ENCODE results near the gene ERICH4. TPM values are rescaled to one million over a fixed set of nuclear protein-coding genes. Genes with fewer than 3 reads are reported as not detected.

Gene ERICH4
- total RNA-seq, 1 donor from 2014 or later, result not detected

DNA sequence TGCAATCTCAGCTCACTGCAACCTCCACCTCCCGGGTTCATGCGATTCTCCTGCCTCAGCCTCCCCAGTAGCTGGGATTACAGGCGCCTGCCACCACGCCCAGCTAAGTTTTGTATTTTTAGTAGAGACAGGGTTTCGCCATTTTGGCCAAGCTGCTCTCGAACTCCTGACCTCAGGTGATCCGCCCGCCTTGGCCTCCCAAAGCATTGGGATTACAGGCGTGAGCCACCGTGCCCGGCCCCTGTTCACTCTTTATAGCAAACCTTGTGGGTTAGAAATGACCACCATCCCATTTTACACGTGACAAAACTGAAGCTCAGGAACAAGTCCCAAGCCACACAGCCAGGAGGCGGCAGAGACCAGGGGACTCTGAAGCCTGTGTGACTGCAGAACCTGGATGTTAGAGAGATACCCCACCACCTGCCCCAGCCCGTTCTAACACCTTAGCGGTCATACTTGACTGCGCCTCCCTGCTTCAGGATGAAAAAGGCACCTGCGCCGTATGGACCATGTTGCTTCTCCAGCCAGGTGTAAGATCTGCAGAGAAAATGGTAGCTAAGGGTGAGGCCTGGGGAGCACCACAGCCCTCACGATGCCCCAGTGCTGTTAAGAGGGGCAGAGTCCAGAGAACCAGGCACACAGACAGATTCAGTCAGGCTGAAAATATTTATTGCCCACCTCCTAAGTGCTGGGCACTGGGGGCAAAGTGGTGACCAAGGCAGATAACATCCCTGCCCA is 6.9 kb upstream of the ERICH4 start:
- H3K27me3 ChIP-seq (ENCODE audit: insufficient read depth, low read length), result no peaks in the 10 kb centered on the region
- H3K9me3 ChIP-seq (ENCODE audit: insufficient read depth, low read depth, low read length), result no peaks in the 10 kb centered on the region
- Mint-ChIP-seq H3K4me1 (ENCODE audit: low read depth, unreplicated experiment) (peaks cover 3% of the 10 kb centered on the region), H3K36me3 (ENCODE audit: low read depth, unreplicated experiment) (peaks cover 7% of the 10 kb centered on the region), H3K27ac (ENCODE audit: unreplicated experiment) (no peak overlapping the region), H3K4me3 (ENCODE audit: unreplicated experiment) (no peak overlapping the region), H3K9me3 (ENCODE audit: unreplicated experiment) (no peaks in the 10 kb centered on the region), H3K27me3 (ENCODE audit: low read depth, unreplicated experiment) (no peaks in the 10 kb centered on the region)
- no peak overlapping the region for H3K4me2 ChIP-seq (ENCODE audit: low read length)
- peaks cover 7% of the 10 kb centered on the region for H3K36me3 ChIP-seq (ENCODE audit: insufficient read depth, low read length)
- no peak overlapping the region for H3K4me3 ChIP-seq (ENCODE audit: insufficient read depth, low read depth, low read length)
- no peak overlapping the region for H3K9ac ChIP-seq (ENCODE audit: low read length)
- peaks cover 5% of the 10 kb centered on the region for H3K4me1 ChIP-seq (ENCODE audit: insufficient read depth, low read length)
- FAIRE-seq (no peak), DNase-seq (ENCODE audit: low read depth) (no peak)
- no peak for TF ChIP-seq EZH2 (IDR thresholded peaks at IDR 0.05; ENCODE audit: insufficient read depth, low read length)
- TF ChIP-seq, protein P1, sequence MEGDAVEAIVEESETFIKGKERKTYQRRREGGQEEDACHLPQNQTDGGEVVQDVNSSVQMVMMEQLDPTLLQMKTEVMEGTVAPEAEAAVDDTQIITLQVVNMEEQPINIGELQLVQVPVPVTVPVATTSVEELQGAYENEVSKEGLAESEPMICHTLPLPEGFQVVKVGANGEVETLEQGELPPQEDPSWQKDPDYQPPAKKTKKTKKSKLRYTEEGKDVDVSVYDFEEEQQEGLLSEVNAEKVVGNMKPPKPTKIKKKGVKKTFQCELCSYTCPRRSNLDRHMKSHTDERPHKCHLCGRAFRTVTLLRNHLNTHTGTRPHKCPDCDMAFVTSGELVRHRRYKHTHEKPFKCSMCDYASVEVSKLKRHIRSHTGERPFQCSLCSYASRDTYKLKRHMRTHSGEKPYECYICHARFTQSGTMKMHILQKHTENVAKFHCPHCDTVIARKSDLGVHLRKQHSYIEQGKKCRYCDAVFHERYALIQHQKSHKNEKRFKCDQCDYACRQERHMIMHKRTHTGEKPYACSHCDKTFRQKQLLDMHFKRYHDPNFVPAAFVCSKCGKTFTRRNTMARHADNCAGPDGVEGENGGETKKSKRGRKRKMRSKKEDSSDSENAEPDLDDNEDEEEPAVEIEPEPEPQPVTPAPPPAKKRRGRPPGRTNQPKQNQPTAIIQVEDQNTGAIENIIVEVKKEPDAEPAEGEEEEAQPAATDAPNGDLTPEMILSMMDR (IDR thresholded peaks at IDR 0.05; ENCODE audit: insufficient read depth, low read depth, low read length), result no peak
- H3K27ac ChIP-seq (ENCODE audit: low read depth, low read length), result no peak overlapping the region
- H2AFZ ChIP-seq (ENCODE audit: low read depth, low read length), result no peak overlapping the region
- peaks cover 3% of the 10 kb centered on the region for H4K20me1 ChIP-seq (ENCODE audit: insufficient read depth, low read length)
- H3K79me2 ChIP-seq (ENCODE audit: insufficient read depth, low read length), result peaks cover 15% of the 10 kb centered on the region

- DNase-seq (ENCODE audit: low read depth), result no peak
- Histone ChIP-seq H3K27ac (ENCODE audit: low read depth, low read length) (no peak overlapping the region), H3K36me3 (ENCODE audit: insufficient read depth, low read length) (peaks cover 7% of the 10 kb centered on the region), H3K9me3 (ENCODE audit: insufficient read depth, low read depth, low read length) (no peaks in the 10 kb centered on the region), H3K9ac (ENCODE audit: low read length) (no peak overlapping the region), H3K79me2 (ENCODE audit: insufficient read depth, low read length) (peaks cover 15% of the 10 kb centered on the region), H4K20me1 (ENCODE audit: insufficient read depth, low read length) (peaks cover 3% of the 10 kb centered on the region), H3K27me3 (ENCODE audit: insufficient read depth, low read length) (no peaks in the 10 kb centered on the region), H3K4me3 (ENCODE audit: insufficient read depth, low read depth, low read length) (no peak overlapping the region), H2AFZ (ENCODE audit: low read depth, low read length) (no peak overlapping the region), H3K4me1 (ENCODE audit: insufficient read depth, low read length) (peaks cover 5% of the 10 kb centered on the region), H3K4me2 (ENCODE audit: low read length) (no peak overlapping the region)
- FAIRE-seq, result no peak
- no peaks in the 10 kb centered on the region for H3K27me3 Mint-ChIP-seq (ENCODE audit: low read depth, unreplicated experiment)
- H3K36me3 Mint-ChIP-seq (ENCODE audit: low read depth, unreplicated experiment), result peaks cover 5% of the 10 kb centered on the region
- no peak overlapping the region for H3K4me3 Mint-ChIP-seq (ENCODE audit: unreplicated experiment)
- no peak overlapping the region for H3K27ac Mint-ChIP-seq (ENCODE audit: unreplicated experiment)
- H3K4me1 Mint-ChIP-seq (ENCODE audit: low read depth, unreplicated experiment), result peaks cover 3% of the 10 kb centered on the region
- H3K9me3 Mint-ChIP-seq (ENCODE audit: unreplicated experiment), result no peaks in the 10 kb centered on the region
- TF ChIP-seq EZH2 (IDR thresholded peaks at IDR 0.05; ENCODE audit: insufficient read depth, low read length), result no peak
- TF ChIP-seq, protein P1 (IDR thresholded peaks at IDR 0.05; ENCODE audit: insufficient read depth, low read depth, low read length), result no peak
Observed at GRCh38 chr19:41436674-41436951, 6.3 kb upstream of the ERICH4 start.

- no peaks in the 10 kb centered on the region for H3K27me3 Mint-ChIP-seq (ENCODE audit: low read depth, unreplicated experiment)
- no peaks in the 10 kb centered on the region for H3K36me3 ChIP-seq (ENCODE audit: insufficient read depth, low read length)
- H4K20me1 ChIP-seq (ENCODE audit: insufficient read depth, low read length), result no peaks in the 10 kb centered on the region
- peaks cover 15% of the 10 kb centered on the region for H3K79me2 ChIP-seq (ENCODE audit: insufficient read depth, low read length)
- no peak overlapping the region for H3K9ac ChIP-seq (ENCODE audit: low read length)
- peaks cover 2% of the 10 kb centered on the region for H3K36me3 Mint-ChIP-seq (ENCODE audit: low read depth, unreplicated experiment)
- no peak overlapping the region for H3K4me3 ChIP-seq (ENCODE audit: insufficient read depth, low read depth, low read length)
- H3K4me3 Mint-ChIP-seq (ENCODE audit: unreplicated experiment), result no peak overlapping the region
- FAIRE-seq (no peak), DNase-seq (ENCODE audit: low read depth) (no peak)
- peaks cover 1% of the 10 kb centered on the region for H3K4me1 Mint-ChIP-seq (ENCODE audit: low read depth, unreplicated experiment)
- H3K27ac Mint-ChIP-seq (ENCODE audit: unreplicated experiment), result no peak overlapping the region
- H3K4me1 ChIP-seq (ENCODE audit: insufficient read depth, low read length), result peaks cover 5% of the 10 kb centered on the region
- no peak overlapping the region for H3K27ac ChIP-seq (ENCODE audit: low read depth, low read length)
- no peak overlapping the region for H2AFZ ChIP-seq (ENCODE audit: low read depth, low read length)
- no peaks in the 10 kb centered on the region for H3K9me3 ChIP-seq (ENCODE audit: insufficient read depth, low read depth, low read length)
- no peak for TF ChIP-seq EZH2 (IDR thresholded peaks at IDR 0.05; ENCODE audit: insufficient read depth, low read length)
- TF ChIP-seq, protein P1 (IDR thresholded peaks at IDR 0.05; ENCODE audit: insufficient read depth, low read depth, low read length), result no peak
- H3K27me3 ChIP-seq (ENCODE audit: insufficient read depth, low read length), result no peaks in the 10 kb centered on the region
- no peaks in the 10 kb centered on the region for H3K9me3 Mint-ChIP-seq (ENCODE audit: unreplicated experiment)
- peak overlapping the region; percentile 89 for H3K4me2 ChIP-seq (ENCODE audit: low read length)
Observed at GRCh38 chr19:41437944-41438574, 4.9 kb upstream of the ERICH4 start.
